ENCODE results near the gene WAS.
"Not testable (repeated sequence)": the region's sequence is repeated elsewhere in the genome, so short reads cannot be mapped to it uniquely, and the experiment has no call there.

GRCh38 chrX:48668187-48668586 lies 15.4 kb upstream of the WAS start:
- TF ChIP-seq ATF2 (IDR thresholded peaks at IDR 0.05; ENCODE audit: low read length); GABPA (IDR thresholded peaks at IDR 0.05; ENCODE audit: borderline replicate concordance, insufficient read depth, low read length); POLR2A (IDR thresholded peaks at IDR 0.05; ENCODE audit: control extremely low read depth in 1 of 2, low read depth in 2 of 2, low read length in 2 of 2); EZH2 (IDR thresholded peaks at IDR 0.05; ENCODE audit: low read depth, low read length, severe bottlenecking); BCL11A (IDR thresholded peaks at IDR 0.05; ENCODE audit: low read depth in 2 of 2, low read length in 2 of 2); CTCF (IDR thresholded peaks at IDR 0.05; ENCODE audit: control extremely low read depth in 1 of 3, insufficient read depth in 1 of 3, low read depth in 1 of 3, low read length in 3 of 3); RAD21 (IDR thresholded peaks at IDR 0.05 in 1 of 2, conservative IDR thresholded peaks at IDR 0.05 in 1 of 2; ENCODE audit: low read depth in 2 of 2, low read length in 2 of 2); CHD7 (IDR thresholded peaks at IDR 0.05; ENCODE audit: insufficient replicate concordance, low read length); CHD1 (IDR thresholded peaks at IDR 0.05; ENCODE audit: low read depth, low read length); RNF2 (IDR thresholded peaks at IDR 0.05; ENCODE audit: borderline replicate concordance, low read depth, low read length, missing control alignments, poor library complexity, severe bottlenecking); TEAD4 (IDR thresholded peaks at IDR 0.05; ENCODE audit: low read depth, low read length); TAF1 (IDR thresholded peaks at IDR 0.05; ENCODE audit: low read depth, low read length); BACH1 (IDR thresholded peaks at IDR 0.05; ENCODE audit: low read length): not testable (repeated sequence)

Data from H1 (cell line).